GM19351 (cell line): Measurements from ENCODE around the gene RHOT2.

Experiments
- ATAC-seq: cut with Tn5 transposase; IDR thresholded peaks from one replicate; pipeline ENCODE4 v1.9.1; 2021; ENCODE audit warnings: mild to moderate bottlenecking, moderate library complexity; ENCODE audit not compliant: unreplicated experiment

RHOT2 gene

DNA sequence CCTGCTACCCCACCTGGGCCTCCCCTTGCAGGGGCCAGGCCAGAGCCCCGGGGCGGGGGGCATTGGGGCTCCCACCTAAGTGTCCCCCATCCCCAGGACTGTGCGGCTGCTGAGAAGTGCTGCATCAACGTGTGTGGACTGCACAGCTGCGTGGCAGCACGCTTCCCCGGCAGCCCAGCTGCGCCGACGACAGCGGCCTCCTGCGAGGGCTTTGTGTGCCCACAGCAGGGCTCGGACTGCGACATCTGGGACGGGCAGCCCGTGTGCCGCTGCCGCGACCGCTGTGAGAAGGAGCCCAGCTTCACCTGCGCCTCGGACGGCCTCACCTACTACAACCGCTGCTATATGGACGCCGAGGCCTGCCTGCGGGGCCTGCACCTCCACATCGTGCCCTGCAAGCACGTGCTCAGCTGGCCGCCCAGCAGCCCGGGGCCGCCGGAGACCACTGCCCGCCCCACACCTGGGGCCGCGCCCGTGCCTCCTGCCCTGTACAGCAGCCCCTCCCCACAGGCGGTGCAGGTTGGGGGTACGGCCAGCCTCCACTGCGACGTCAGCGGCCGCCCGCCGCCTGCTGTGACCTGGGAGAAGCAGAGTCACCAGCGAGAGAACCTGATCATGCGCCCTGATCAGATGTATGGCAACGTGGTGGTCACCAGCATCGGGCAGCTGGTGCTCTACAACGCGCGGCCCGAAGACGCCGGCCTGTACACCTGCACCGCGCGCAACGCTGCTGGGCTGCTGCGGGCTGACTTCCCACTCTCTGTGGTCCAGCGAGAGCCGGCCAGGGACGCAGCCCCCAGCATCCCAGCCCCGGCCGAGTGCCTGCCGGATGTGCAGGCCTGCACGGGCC is 35.2 kb upstream of the RHOT2 start:
- no peak for ATAC-seq

DNA sequence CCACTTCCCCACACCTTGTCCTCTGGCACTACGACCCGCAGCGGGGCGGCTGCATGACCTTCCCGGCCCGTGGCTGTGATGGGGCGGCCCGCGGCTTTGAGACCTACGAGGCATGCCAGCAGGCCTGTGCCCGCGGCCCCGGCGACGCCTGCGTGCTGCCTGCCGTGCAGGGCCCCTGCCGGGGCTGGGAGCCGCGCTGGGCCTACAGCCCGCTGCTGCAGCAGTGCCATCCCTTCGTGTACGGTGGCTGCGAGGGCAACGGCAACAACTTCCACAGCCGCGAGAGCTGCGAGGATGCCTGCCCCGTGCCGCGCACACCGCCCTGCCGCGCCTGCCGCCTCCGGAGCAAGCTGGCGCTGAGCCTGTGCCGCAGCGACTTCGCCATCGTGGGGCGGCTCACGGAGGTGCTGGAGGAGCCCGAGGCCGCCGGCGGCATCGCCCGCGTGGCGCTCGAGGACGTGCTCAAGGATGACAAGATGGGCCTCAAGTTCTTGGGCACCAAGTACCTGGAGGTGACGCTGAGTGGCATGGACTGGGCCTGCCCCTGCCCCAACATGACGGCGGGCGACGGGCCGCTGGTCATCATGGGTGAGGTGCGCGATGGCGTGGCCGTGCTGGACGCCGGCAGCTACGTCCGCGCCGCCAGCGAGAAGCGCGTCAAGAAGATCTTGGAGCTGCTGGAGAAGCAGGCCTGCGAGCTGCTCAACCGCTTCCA is 34.4 kb upstream of the RHOT2 start:
- no peak for ATAC-seq

DNA sequence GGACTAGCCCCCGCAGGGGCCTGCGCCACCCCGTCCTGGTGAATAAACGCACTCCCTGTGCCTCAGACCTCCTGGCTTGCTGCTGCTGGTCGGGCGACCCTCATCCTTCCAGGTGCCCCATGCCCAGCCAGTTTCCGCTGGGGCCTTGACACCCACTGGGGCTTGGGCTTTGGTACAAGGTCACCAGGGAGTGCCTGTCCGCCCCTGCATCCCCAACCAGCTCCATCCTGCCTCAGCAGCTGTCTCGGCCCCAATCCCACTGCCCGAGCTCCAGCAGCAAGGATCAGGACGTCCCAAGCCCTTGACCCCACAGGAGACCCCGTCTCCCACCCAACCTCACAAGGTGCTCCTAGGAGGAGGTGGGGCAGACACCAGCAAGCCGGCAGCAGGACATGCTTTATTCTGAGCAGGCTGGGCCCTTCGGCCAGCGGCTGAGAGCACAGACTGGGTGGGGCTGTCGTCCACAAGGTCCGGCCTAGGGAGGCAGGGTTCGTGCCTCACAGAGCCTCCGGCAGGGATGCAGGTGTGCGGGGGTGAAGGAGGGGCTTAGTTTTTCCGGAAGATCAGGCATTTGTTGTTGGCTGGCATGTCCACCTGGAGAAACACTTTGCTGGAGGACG is 33.8 kb upstream of the RHOT2 start:
- no peak for ATAC-seq

DNA sequence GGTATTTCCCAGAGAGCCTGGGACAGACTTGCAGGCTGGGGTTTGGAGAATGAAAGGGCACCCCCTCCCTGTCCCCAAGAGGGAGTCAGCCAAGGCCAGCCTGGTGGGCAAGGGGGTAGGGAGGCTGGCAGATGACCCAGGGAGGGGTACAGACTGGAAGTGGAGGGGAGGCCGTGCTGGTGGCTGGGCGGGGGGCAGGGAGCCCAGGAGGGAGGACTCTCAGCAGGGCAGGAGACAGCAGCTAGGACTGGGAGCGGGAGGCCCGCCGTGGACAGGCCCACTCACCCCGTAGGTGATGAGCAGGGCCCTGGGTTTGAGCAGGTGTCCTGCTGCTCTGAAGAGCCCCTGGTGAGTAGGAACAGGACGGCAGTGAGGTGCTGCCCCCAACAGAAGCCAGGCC is 32.9 kb upstream of the RHOT2 start:
- no peak for ATAC-seq

DNA sequence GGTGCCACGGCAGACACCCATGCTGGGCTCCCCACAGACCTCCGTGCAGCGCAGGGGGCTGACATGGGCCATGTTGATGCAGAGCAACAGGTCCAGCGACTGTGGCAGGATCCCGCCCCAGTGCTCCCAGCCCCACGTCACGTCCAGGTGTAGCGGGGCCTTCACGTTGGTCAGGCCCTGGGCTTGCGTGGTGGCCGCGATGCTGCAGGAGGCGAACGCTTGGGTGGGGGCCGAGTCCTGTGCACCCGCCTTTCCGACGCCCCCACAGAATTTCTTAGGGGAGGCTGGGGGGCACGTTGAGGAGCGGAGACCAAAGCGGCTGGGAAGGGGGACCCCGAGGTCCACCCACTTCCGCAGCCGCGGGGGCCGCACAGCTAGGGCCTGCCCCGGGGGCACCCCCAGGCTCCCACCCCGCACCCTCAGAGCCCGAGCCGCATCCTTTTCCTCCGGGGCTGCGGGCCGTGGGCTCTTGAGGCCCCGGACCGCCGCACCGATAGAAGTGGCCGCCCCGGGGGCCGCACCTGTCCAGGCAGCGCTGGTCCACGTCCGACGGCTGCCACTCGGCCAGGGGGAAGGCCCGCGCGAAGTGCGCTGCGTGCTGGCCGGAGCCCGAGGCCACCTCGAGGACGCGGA is 32.2 kb upstream of the RHOT2 start:
- ATAC-seq: no peak

DNA sequence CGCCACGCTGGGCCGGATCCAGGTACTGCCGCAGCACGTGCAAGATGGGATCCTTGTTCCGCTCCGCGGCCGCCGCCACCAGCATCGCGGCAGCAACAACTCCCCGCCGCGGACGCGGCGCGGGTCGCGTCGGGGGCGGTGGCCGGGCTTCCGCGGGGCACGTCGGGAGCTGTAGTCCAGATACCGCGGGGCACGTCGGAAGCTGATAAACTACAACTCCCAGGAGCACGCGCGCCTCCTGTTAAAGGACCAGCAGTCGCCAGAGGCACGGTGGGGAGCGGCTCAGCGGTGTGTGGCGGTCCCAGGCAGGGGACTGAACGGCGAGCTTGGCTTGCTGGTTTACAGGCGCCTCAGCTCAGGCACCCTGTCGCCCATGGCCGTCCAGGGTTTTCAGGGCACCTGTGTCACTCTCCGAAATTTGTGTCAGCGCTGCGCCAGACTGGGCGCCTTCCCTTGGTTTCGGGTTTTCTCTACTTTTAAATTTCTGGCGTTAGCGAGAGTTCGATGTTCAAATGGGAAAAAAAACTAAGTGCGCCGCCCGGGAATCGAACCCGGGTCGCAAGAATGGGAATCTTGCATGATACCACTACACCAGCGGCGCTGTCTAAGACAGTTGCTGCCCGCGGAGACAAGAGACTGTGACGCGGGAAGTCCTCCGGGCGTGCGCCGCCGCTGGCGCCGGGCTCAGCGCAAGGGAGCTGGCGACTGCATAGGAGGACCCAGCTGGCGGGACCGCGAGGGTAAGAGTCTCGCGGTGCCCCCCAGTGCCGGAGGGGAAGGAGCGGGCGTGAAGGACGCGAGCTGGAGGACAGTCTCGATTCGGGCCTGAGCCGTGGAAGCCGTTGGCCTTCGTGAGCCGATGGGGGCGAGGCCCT is 31.5 kb upstream of the RHOT2 start, which contains the start of gene METTL26:
TSS of gene METTL26 (minus strand) at position 100 of the 875 bp plus-strand sequence. CDS start at position 85, 15 bp downstream.
- ATAC-seq: peak; percentile 80

DNA sequence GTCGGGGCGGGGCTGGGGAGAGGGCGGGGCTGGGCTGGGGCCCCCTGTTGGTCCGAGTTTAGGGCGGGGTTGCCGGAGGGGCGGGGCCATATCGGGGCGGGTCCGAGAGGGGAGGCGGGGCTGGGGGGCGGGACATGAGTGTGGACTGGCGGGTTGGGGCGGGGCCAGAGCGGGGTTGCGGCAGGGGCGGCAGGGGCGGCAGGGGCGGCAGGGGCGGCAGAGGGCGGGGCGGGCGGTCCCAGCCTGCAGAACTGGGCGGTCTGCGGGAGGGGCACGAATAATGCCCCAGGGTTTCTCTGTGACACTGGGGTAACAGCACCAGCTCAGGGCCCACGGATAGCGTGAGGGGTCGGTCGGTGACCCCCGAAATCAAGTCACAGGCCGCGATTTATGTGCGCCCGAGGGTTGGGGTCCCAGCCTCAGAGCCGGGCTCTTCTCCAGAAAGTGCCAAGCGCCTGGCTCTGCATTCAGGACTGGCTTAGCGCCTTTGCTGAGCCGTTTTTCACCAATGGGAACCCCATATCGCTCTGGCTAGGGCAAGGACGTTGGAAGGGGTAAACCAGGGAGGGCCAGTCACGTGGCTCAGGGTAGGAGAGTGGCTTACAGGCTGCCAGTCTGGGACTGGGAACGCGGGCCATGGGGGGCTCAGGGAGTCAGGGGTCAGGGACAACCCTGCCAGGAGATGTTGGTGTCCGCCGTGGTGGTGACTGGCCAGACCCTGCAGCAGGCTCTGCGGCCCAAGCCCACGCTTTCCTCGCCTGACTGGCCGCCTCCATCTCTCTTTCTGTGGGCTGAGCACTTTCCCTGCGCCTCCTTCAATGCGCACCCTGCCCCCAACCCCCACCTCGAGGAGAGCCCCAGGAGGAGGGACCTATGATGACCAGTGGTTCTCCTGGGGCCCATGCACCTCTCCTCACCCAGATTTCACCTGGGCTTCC is 30.6 kb upstream of the RHOT2 start:
- ATAC-seq: no peak

DNA sequence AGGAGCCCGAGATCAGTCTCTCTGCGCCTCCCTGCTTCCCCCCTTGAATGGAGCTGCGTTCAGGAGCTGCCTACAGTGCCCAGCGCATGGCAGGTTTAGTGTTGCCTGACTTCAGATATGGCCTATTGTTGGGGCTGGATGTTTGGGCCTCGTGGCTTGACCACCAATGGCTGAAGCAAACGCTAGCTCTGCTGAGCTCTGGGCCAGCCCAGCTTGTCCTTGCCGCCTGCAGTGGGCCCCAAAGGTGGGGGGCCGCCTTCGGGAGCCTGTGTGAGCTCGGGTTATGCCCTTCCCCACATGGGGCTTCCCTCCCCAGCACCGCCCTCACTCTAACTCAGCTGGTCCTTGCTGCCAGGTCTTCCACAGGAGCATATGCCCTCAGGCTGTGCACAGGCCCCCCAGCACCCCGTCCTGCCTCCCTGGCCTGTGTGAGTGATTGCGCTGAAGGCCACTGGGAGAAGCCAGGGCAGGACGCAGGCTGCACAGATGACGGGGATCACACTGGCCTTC is 29.8 kb upstream of the RHOT2 start:
- no peak for ATAC-seq

DNA sequence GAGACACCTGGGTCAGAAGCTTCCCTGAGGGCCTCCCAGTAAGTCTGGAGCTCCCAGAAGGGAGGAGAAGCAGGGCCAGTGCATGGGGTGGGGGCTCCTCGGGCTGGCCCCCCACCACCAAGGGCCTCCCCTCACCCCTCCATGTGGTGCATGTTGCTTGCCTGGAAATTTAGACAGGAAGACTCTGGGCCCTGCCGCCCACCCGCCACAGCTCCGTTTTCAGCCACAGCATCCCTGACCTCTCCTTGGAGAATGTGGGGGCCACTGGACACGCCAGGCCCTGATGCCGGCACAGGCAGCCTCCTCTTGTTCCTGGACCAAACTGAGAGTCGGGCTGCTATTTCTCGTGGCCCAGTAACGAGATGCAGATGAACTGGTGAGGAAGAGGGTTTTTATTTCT is 29.1 kb upstream of the RHOT2 start:
- no peak for ATAC-seq

DNA sequence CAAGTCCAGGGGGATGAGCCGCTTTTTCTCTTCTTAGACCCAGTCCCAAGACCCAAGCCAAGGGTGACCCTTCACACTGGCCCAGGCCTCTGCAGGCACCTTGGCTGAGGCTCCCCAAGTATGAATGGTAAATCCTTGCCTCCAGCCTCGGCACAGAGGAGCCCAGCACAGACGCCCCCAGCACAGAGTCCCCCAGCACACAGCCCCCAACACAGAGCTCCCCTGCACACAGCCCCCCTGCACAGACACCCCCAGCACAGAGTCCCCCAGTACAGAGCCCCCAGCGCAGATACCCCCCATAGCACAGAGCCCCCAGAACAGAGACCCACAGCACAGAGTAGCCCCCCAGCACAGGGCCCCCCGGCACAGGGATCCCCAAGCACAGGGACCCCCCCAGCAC is 27.3 kb upstream of the RHOT2 start:
- no peak for ATAC-seq

DNA sequence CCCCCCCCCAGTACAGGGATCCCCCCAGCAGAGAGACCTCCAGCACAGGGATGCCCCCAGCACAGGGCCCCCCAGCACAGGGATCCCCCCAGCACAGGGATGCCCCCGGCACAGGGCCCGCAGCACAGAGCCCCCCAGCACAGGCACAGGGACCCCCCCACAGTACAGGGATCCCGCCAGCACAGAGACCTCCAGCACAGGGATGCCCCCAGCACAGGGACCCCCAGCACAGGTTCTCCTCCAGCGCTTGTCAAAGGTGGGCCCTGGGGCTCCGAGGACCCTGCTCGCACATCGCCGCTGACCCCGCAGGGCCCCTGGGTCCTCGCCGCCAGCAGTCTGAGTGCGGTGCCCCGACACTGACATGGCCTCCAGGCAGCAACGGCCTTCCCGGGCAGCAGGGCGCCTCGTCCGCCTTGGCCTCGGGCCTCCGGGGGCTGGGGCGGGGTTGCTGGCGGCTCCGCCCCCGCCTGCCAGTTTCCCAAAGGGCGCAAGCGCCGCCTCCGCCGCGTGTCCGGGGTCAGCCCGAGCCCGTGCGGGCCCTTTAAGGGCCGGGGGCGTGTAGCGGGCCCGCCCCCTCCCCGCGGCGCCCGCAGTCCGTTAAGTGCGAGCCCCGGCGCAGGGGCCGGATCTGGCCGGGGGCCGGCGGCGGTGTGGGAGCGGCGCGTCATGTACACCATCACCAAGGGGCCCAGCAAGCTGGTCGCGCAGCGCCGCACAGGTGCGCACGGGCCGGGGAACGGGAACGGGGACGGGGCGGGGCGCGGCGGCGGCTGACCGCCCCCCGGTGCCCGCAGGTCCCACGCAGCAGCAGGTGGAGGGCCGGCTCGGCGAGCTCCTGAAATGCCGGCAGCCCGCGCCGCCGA is 26.4 kb upstream of the RHOT2 start, which contains the start of gene MCRIP2:
TSS of gene MCRIP2 (plus strand) at position 503 of the 863 bp plus-strand sequence. CDS start at position 667, 164 bp downstream.
- ATAC-seq: peak; percentile 46

DNA sequence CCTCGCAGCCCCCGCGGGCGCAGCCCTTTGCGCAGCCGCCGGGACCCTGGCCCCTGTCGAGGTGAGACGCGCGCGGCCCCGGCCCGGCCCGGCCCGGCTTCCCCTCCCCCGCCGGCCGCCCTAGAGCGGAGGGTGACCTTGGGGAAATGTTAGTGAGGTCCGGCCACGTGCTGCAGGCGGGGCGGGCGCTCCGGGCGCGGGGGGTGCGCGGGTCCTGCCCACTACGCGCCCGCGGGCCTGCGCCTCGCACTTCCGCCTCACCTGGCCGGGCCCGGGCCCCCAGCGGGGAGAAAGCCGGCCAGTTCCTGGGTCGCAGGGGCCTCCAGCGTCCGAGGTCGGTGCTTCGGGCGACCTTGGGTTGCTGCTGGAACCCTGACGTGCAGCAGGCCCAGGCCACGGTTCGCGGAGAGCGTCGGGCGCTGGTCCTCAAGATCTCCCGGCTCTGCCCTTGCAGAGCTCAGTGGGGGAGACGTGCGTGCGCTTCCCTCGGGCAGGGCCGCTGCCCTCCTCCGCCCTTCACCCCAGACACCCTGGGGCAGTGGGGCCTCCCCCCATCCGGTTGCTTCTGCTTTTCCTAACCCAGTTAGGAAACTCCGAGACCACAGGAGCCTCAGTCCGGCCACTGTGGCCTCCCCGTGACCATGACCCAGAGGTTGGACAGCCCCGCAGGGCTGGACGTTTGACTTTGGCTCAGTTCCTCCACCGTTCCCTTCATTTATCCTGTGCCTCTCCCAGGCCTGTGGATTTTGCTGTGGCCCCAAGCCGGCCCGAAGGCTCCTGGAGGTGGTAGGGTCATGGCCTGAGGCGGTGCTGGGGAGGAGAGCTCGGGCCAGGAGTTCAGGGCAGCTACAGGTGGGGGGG is 25.5 kb upstream of the RHOT2 start:
- peak; percentile 55 for ATAC-seq

DNA sequence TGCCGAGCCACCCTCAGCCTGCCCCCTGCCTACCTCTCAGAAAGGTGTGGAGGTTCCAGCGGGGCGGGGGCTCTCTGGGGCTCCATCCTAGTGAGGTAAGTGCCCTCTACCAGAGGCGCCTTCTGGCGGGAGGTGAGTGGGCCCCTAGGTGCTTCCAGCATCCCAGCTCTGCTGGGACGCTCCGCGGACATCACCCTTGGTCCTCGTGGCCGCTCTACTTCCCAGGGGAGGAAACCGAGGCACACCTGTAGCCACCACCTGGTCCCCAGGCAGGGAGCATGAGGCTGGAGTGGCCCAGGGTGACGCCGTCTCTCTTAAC is 24.9 kb upstream of the RHOT2 start:
- no peak for ATAC-seq

DNA sequence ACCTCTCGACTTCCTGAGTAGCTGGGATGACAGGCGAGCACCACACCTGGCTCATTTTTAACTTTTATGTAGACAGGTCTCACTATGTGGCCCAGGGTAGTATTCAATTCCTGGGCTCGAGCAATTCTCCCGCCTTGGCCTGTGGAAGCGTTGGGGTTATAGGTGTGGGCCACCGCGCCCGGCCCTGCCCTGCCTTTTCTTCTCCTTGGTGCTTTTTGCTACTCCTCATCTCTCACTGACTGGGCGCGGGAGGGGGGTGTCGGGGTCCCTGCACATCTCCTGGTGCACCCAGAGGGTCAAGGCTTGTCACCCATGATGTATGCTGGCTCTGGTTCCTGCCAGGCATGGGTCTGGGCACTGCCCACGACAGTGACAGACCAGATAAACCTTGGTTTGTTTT is 23.4 kb upstream of the RHOT2 start:
- ATAC-seq: no peak

DNA sequence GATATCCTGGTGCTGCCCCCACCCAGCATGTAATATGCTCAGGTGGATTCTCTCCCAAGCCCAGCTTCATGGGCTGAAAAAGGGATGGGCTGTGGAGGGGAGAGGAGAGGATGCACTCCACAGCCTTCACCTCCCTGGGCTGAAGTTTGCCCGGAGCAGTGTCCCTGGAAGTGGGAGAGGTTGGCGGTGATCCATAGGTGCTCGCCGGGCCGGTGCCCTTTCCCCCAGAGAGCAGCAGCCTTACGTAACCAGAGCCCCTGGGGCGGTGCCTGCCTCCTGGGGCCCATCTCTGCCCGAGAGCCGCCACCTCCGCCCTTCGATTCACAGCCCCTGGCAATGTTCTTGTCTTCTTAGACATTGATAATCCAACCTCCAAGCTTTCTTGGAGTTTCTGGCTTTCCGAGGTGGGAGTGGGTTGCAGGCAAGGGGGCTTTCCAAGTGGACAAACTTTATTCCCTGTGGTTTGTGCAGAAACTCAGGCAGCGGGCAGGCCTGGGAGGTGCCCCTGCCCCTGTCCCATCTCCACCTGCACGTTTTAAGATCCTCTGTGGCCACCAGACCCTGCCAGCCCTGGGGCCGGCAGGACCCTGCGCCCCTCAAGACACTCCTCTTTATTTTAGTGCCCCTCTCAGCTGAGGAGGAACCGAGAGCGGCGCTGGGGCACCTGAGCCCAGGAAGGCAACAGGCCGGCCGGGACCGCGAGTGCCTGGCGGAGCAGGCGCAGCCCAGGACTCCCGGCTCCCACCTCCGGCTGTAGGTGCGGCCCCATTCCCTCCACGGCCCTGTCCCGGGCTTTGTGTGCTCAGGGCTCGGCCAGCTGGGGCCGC is 21.9 kb upstream of the RHOT2 start:
- ATAC-seq: no peak

DNA sequence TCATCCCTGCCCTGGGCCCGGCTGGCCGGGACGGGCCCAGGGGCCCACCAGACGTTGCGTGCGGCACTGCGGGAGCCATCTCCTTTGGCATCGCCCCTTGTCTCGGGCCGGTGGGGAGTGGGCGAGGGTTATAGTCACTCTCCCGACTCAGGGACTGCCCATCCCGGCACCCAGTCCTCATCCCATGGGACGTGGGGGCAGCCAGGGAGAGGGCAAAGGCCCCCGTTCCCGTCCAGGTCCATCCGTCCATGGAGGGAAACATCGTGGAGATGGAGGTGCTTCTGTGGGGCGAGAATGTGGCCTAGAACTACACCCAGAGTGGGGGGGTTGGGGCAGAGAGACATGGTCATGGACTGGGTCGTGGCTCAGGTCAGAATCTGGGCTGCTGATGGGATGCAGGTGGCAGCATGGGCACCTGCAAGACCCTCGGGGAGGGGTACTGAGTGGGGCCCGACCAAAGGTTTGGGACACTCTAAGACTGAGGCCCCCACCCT is 21.2 kb upstream of the RHOT2 start:
- no peak for ATAC-seq
